Astrocyte of the hippocampus (primary cell): ENCODE measurements around the gene FLOT2.
"Not testable (repeated sequence)": the region's sequence is repeated elsewhere in the genome, so short reads cannot be mapped to it uniquely, and the experiment has no call there.

ENCODE experiments used
- DNase-seq: peaks from one replicate; pipeline ENCODE4 v3.0.0; 2011; ENCODE audit warnings: low read depth, low spot score

The FLOT2 gene

DNA sequence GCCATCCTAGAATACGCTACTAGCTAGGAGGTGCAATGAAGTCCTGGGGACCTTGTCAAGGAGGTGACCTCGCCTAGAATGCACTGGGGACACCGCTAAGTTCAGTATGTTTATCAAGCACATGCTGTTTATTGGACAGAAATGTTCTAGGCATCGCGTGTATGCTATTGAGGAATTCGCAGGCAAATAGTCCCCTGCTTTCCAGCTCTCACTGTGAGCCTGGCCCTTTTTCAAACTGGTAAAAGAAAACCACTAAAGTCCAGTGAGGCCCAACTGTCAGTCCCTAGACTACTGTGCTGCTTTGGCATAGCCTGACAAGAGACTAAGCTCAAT, 53.8 kb downstream of the FLOT2 start:
- DNase-seq, result no peak

DNA sequence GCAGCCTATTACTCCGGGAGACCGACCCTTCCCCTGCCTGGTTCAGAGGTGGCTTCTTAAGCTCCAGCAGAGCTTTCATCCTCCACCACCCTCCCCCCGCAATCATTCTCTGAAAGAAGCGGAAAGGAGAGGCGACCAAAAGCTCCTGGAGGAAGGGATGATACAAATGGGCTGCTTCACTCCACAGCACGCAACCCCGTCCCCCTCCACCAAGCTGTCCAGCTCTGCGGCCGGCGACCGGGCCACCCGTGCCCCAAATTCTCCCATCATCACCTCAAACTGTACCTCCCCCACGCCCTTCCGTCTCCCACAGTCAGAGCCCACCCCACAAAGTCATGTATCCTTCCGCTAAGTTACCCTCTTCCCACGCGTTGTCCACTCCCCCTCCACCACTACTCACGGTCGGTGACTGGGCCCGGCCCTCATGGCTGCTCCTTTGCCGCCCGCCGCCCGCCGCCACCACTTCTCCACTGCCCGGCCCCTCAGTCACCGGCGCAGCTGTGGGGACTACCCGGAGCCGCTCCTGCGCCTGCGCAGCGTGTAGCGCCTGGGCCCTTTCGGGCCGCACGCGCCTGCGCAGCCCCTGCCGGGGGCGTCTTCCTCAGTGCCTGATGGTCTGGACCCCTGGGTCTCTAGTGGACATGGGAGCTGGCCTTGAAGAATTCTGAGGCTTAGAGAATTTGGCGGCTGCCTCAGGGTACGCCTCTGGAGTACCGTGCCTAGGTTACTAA, 55.1 kb downstream of the FLOT2 start, which contains the start of gene FAM222B:
Gene FAM222B, minus strand, starts transcription at position 509 of the 731 bp plus-strand sequence. CDS start 76,123 bp downstream, outside the sequence.
- peak; percentile 94 for DNase-seq

DNA sequence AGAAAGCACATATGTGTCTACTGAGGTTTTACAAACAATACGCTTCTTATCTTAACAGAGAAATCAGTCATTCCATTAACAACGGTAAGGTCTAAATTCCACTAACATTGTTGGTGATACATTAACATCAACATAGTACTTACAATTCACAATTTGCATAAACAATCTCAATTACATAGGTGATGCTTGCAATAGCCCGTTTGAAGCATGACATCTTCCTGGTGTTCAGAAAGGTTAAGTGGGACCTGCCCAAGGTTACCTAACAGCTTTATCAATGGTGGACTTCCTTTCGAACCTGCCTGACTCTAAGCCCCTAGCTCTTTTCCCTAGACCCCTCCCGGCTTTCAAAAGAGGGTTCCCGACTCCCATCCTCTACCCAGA, 55.6 kb downstream of the FLOT2 start:
- DNase-seq, result no peak

DNA sequence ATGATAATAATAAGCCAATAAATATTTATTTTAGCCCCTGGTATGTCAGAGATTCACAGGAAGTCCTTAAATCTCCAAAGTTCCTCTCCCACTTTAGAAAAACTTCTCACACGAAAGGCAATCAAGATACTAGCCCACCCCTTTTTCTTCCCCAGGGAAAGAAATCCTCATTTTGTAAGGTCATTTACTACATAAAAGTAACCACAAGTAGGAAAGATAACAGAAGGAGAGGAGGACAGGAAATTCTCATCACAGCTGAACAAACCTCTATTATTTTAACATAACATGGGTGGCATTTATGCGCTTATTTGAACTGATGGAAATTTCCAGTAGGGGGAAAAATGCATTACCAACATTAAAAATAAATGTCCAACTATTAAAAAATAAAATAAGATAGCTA, 58.3 kb downstream of the FLOT2 start:
- no peak for DNase-seq

DNA sequence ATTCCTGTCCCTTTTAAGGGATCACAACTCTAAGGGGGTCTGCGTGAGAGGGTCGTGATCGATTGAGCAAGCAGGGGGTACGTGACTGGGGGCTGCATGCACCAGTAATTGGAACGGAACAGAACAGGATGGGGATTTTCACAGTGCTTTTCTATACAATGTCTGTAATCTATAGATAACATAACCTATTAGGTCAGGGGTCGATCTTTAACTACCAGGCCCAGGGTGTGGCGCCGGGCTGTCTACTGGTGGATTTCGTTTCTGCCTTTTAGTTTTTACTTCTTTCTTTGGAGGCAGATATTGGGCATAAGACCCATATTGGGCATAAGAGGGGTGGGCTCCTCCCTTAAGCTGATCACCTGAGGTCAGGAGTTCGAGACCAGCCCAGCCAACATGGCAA, 61.0 kb downstream of the FLOT2 start:
- not testable (repeated sequence) for DNase-seq

DNA sequence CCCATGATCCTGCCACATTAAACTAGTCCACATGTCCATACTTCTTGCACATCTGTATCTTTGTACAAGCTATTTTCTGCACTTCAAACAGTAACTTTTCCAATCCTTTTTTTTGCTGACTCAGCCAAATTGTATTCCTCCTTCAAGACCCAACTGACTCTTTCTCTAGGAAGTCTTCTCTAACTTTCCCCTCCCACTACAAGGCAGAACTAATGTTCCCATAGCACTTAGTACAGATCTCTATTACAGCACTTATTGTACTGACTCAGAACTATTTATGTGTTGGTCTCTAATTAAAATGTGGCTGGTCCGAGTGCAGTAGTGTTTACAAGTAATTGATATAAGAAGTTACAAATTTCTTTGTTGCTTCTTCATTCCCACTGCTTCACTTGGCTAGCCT, 63.1 kb downstream of the FLOT2 start:
- no peak for DNase-seq
